ENCODE data around the gene TMEM245. TPM values are rescaled to one million over a fixed set of nuclear protein-coding genes. Genes with fewer than 3 reads are reported as not detected.
A peak's percentile ranks its signal among the peaks of the same experiment; 100 is the strongest.

Gene TMEM245
- total RNA-seq, 2 experiments from 2014 or later: 33.3 TPM

DNA sequence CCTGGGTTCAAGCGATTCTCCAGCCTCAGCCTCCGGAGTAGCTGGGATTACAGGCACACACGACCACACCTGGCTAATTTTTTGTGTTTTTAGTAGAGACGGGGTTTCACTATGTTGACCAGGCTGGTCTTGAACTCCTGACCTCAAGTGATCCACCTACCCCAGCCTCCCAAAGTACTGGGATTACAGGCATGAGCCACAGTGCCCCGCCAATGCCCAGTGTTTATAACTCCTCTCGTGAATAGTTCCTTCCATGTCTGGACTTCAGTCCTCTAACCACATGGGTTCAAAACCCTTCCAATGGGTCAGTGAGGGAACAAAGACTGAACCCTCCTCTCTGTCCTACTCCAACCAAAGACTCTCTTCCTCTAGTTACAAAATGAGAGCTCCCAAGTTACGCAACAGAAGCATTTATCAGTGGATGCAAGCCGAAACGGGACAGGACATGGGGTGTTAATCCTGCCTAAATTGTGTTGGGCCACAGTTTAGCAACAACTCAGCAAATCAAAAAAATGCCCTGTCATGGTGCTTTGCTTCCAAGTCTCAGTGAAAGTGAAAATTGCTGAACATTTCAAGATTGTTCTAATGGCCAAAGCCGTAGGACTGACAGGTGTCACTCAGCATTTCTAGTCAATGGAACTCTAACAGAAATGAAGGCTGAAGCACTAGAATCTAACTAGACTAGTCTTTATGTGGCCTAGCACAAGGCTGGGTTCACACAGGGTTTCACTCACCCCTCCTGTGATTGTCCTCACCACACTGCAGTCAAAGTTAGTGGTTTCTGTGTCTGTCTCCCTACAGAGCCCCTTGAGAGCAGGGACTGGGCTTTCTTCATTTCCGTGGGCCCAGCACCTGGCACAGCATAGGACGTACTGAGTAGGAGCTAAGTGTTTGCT lies 3.2 kb upstream of the TMEM245 start:
- DNase-seq: no peak
- CTCF ChIA-PET: no interaction called here
- POLR2A ChIA-PET: no interaction called here
- H3K27me3 Mint-ChIP-seq: peaks cover 4% of the 10 kb centered on the region
- no peak overlapping the region for H3K27ac Mint-ChIP-seq
- H3K36me3 Mint-ChIP-seq (ENCODE audit: low read depth): no peaks in the 10 kb centered on the region
- H3K9me3 Mint-ChIP-seq: no peaks in the 10 kb centered on the region
- no peak overlapping the region for H3K4me3 Mint-ChIP-seq
- H3K4me1 Mint-ChIP-seq: peaks cover 19% of the 10 kb centered on the region

DNA sequence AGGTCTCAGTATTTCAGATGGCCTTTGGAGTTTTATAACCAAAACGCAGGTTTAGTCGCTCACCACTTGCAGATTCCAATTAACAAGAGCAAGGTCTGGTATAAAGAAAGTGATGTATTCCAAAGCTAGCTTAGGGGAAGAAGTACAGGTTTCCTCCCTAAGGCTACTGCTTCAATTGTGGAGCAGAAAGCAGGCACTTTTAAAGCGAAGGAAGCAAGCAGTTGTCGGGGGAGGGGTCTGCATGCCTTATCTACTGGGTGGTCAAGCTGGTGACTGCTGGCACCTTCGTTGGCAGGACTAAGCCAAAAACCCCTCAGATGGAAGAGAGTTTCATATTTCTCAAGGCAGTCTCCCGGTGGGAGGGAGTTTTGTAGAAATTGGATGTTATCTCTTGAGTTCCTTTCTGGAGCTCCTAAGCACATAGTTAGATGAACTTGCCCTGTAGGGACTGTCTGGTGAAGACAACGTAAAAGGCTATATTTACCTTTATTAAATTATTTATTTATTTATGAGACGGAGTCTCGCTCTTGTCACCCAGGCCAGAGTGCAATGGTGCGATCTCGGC lies 1.6 kb upstream of the TMEM245 start:
- peaks cover 9% of the 10 kb centered on the region for H3K36me3 Mint-ChIP-seq (ENCODE audit: low read depth)
- CTCF ChIA-PET: interaction anchor here (1.2 kb wide), 1 partner anchor 9 kb away, joined by 3 read pairs; no protein-coding TSS in a partner anchor
- H3K9me3 Mint-ChIP-seq: no peaks in the 10 kb centered on the region

GRCh38 chr9:109120204-109120789 lies 550 bp upstream of the TMEM245 start:
- no peaks in the 10 kb centered on the region for H3K9me3 Mint-ChIP-seq
- H3K36me3 Mint-ChIP-seq (ENCODE audit: low read depth): peaks cover 14% of the 10 kb centered on the region
- H3K4me1 Mint-ChIP-seq: peaks cover 36% of the 10 kb centered on the region
- peak overlapping the region; percentile 84 for H3K4me3 Mint-ChIP-seq
- POLR2A ChIA-PET: interaction anchor here (0.6 to 3.9 kb wide), 11 partner anchors 11 to 1837 kb away, joined by 3 to 36 read pairs (median 4); partner anchors contain the start of gene RAD23B
- H3K27me3 Mint-ChIP-seq: peaks cover 4% of the 10 kb centered on the region
- CTCF ChIA-PET: interaction anchor here (0.8 to 1.6 kb wide), 4 partner anchors 10 to 216 kb away, joined by 3 to 9 read pairs (median 3); no protein-coding TSS in a partner anchor
- peak overlapping the region; percentile 57 for H3K27ac Mint-ChIP-seq
- no peak for DNase-seq

More for the DNA sequence above, 1.6 kb upstream of the TMEM245 start:
- no peak for DNase-seq
- Mint-ChIP-seq H3K27ac (no peak overlapping the region), H3K27me3 (peaks cover 4% of the 10 kb centered on the region), H3K4me1 (peaks cover 30% of the 10 kb centered on the region), H3K4me3 (no peak overlapping the region)
- POLR2A ChIA-PET: no interaction called here

GRCh38 chr9:109118808-109119438 lies 824 bp downstream of the TMEM245 start:
- peaks cover 50% of the 10 kb centered on the region for H3K4me1 Mint-ChIP-seq
- ChIA-PET POLR2A (interaction anchor here (0.7 to 3.9 kb wide), 10 partner anchors 10 to 108 kb away, joined by 3 to 36 read pairs (median 4); no protein-coding TSS in a partner anchor), CTCF (interaction anchor here (0.5 to 1.6 kb wide), 8 partner anchors 9 to 108 kb away, joined by 3 to 9 read pairs (median 4); no protein-coding TSS in a partner anchor)

GRCh38 chr9:109117856-109118807 lies 1.6 kb downstream of the TMEM245 start:
- DNase-seq: peak; percentile 72
- Mint-ChIP-seq H3K27ac (peak overlapping the region; percentile 84), H3K36me3 (ENCODE audit: low read depth) (peaks cover 29% of the 10 kb centered on the region), H3K27me3 (no peaks in the 10 kb centered on the region), H3K4me3 (peak overlapping the region; percentile 84), H3K9me3 (no peaks in the 10 kb centered on the region), H3K4me1 (peaks cover 54% of the 10 kb centered on the region)
- ChIA-PET CTCF (interaction anchor here (0.5 to 1.6 kb wide), 8 partner anchors 12 to 76 kb away, joined by 3 to 5 read pairs (median 4); no protein-coding TSS in a partner anchor), POLR2A (interaction anchor here (0.7 to 3.9 kb wide), 8 partner anchors 9 to 107 kb away, joined by 3 to 36 read pairs (median 4); no protein-coding TSS in a partner anchor)

More at GRCh38 chr9:109118808-109119438, 824 bp downstream of the TMEM245 start:
- Mint-ChIP-seq H3K4me3 (peak overlapping the region; percentile 84), H3K36me3 (ENCODE audit: low read depth) (peaks cover 24% of the 10 kb centered on the region), H3K27ac (peak overlapping the region; percentile 84), H3K9me3 (no peaks in the 10 kb centered on the region), H3K27me3 (no peaks in the 10 kb centered on the region)
- DNase-seq: peak; percentile 18

DNA sequence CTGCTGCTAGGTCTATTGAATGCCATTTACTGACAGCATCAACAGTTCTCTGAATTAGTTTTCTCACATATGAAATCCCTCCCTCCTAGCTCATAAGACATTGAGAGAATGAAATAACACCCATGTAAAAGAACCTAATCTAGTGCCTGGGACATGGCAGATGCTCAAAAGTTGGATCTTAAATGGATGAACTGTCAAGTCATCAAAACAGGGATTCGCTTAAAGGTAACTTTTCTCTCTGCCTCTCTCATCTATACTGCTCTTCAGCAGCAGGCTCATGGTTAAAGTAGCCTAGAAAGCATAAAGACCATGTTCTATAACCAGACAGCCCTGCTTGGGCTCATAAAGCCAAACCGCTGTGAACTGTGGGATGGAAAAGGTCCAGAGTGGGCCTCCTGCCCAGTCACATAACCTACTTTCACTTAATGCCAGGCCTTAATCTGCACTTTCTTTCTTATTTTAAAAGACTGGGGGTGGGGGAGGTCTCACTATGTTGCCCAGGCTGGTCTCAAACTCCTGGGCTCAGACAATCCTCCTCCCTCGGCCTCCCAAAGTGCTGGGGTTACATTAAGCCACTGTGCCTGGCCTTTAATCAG lies 3.7 kb downstream of the TMEM245 start:
- Mint-ChIP-seq H3K27me3 (no peaks in the 10 kb centered on the region), H3K36me3 (ENCODE audit: low read depth) (peaks cover 31% of the 10 kb centered on the region), H3K4me1 (peaks cover 59% of the 10 kb centered on the region), H3K9me3 (no peaks in the 10 kb centered on the region), H3K27ac (no peak overlapping the region), H3K4me3 (no peak overlapping the region)
- no peak for DNase-seq
- ChIA-PET CTCF (no interaction called here), POLR2A (no interaction called here)

DNA sequence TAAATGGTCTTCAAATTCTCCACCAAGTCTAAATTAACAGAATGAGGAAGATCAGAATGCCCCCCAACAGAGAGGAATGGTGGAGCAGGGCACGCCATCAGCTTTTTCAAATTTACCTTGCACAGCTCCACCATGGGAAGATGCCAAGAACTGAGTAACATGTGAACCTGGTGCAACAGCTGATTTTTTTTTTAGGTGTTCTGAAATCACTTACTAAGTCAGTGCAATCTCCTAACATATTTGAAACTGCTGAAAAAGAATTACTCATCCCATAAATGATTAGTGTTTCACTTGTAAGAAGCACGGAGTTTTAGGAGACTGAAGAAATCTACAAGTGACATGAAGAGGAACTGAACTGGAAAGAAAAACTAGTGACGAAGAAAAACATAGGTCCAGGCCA lies 5.1 kb downstream of the TMEM245 start:
- Mint-ChIP-seq H3K36me3 (ENCODE audit: low read depth) (peaks cover 31% of the 10 kb centered on the region), H3K9me3 (no peaks in the 10 kb centered on the region), H3K4me3 (no peak overlapping the region), H3K4me1 (peaks cover 61% of the 10 kb centered on the region), H3K27ac (no peak overlapping the region), H3K27me3 (peaks cover 2% of the 10 kb centered on the region)
- no peak for DNase-seq
- POLR2A ChIA-PET: interaction anchor here (0.8 kb wide), 1 partner anchor 14 kb away, joined by 3 read pairs; no protein-coding TSS in a partner anchor
- CTCF ChIA-PET: no interaction called here

DNA sequence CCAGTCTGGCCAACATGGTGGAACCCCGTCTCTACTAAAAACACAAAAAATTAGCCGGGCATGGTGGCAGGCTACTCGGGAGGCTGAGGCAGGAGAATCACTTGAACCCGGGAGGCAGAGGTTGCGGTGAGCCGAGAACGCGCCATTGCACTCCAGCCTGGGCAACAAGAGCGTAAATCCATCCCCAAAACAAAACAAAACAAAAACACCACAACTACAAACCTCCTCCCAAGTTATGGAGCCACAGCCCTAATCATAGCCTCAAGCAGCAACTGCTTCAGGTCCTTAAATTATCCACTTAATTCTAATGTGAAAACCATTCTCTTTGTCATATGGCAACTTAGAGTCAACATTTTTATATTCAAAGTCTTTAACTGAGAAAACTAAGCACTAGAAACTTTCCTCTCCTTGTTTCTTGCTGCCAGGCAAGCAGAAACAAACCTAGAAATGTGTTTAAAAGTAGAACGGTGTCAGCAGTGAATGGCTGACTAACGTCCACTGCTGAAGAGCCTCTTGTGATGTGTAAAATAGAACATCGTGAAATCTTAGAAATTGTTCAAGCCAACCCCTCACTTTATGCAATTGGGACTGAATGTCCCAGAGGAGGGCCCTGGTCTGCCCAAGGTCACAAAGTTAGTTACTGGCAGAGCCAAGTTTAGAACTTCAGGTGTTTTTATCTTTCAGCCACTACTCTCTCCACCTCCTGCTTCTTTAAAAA lies 5.7 kb downstream of the TMEM245 start:
- no peak for DNase-seq
- Mint-ChIP-seq H3K9me3 (no peaks in the 10 kb centered on the region), H3K4me3 (no peak overlapping the region), H3K27me3 (peaks cover 2% of the 10 kb centered on the region), H3K4me1 (peaks cover 63% of the 10 kb centered on the region), H3K27ac (no peak overlapping the region), H3K36me3 (ENCODE audit: low read depth) (peaks cover 31% of the 10 kb centered on the region)
- POLR2A ChIA-PET: no interaction called here
- CTCF ChIA-PET: no interaction called here

DNA sequence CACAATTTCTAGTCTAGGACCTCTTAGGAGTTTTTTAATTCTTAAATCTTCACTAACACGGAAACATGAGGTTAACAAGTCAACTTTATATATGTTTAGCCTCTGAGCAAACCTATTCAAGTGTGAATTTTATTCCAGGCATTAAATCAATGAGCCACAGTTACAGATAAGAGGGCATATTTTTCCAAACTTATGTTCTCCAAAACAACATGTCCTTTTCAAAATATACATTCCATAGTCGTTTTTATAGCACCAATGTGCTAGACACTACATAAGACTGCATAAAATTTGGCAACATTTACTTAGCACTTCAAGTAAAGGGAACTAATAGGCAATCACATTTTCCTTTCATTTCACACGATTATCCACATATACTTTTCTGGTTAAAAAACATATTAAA lies 6.5 kb downstream of the TMEM245 start:
- POLR2A ChIA-PET: no interaction called here
- H3K27ac Mint-ChIP-seq: no peak overlapping the region
- peaks cover 31% of the 10 kb centered on the region for H3K36me3 Mint-ChIP-seq (ENCODE audit: low read depth)
- H3K4me3 Mint-ChIP-seq: no peak overlapping the region
- no peak for DNase-seq
- peaks cover 2% of the 10 kb centered on the region for H3K27me3 Mint-ChIP-seq
- CTCF ChIA-PET: no interaction called here
- peaks cover 64% of the 10 kb centered on the region for H3K4me1 Mint-ChIP-seq
- H3K9me3 Mint-ChIP-seq: no peaks in the 10 kb centered on the region

- H3K27me3 Mint-ChIP-seq: peaks cover 2% of the 10 kb centered on the region
- ChIA-PET POLR2A (interaction anchor here (4.7 kb wide), 1 partner anchor 8 kb away, joined by 36 read pairs; the partner anchor contains the start of gene TMEM245), CTCF (interaction anchor here (1.1 to 1.4 kb wide), 2 partner anchors 9 to 23 kb away, joined by 3 to 9 read pairs; partner anchors contain the start of gene TMEM245)
- no peaks in the 10 kb centered on the region for H3K9me3 Mint-ChIP-seq
- peak overlapping the region; percentile 2 for H3K4me3 Mint-ChIP-seq
- peaks cover 59% of the 10 kb centered on the region for H3K4me1 Mint-ChIP-seq
- peak overlapping the region; percentile 40 for H3K27ac Mint-ChIP-seq
- peaks cover 22% of the 10 kb centered on the region for H3K36me3 Mint-ChIP-seq (ENCODE audit: low read depth)
- DNase-seq: no peak
Measured at GRCh38 chr9:109110329-109111021, 9.3 kb downstream of the TMEM245 start.
